Liver (tissue), 9 donors: Measurements from ENCODE around the gene SLC38A6. TPM values are rescaled to one million over a fixed set of nuclear protein-coding genes. Genes with fewer than 3 reads are reported as not detected.

Source experiments
- DNase-seq: peaks from one replicate; pipeline ENCODE4 v3.0.0-alpha.2; 2017; ENCODE audit warnings: low spot score
- H3K27ac ChIP-seq, 2 donors: one replicate each; pipeline ENCODE4 v1.7.0; 2013; ENCODE audit warnings: inconsistent platforms in 2 of 2, low read length in 2 of 2, control low read depth in 1 of 2, low read depth in 1 of 2, mild to moderate bottlenecking in 1 of 2
- H3K27me3 ChIP-seq, 4 donors: one replicate each; pipeline versions ENCODE4 v1.6.1 to v1.7.0; 2013; ENCODE audit warnings: low read length in 3 of 4, inconsistent platforms in 1 of 4, mild to moderate bottlenecking in 1 of 4, moderate library complexity in 1 of 4; ENCODE audit not compliant: control insufficient read depth in 4 of 4, insufficient read depth in 4 of 4
- H3K36me3 ChIP-seq, 4 donors: one replicate each; pipeline versions ENCODE4 v1.6.1 to v1.7.0; 2013; ENCODE audit warnings: low read length in 3 of 4, mild to moderate bottlenecking in 3 of 4, low read depth in 1 of 4, moderate library complexity in 1 of 4; ENCODE audit not compliant: control insufficient read depth in 4 of 4, insufficient read depth in 3 of 4
- H3K4me1 ChIP-seq, 4 donors: one replicate each; pipeline versions ENCODE4 v1.6.1 to v1.7.0; 2013; ENCODE audit warnings: low read length in 3 of 4, mild to moderate bottlenecking in 3 of 4, moderate library complexity in 1 of 4; ENCODE audit not compliant: control insufficient read depth in 4 of 4, insufficient read depth in 4 of 4
- H3K4me3 ChIP-seq, 3 donors: one replicate each; pipeline versions ENCODE4 v1.6.1 to v1.7.0; 2013; ENCODE audit warnings: low read length in 3 of 3, control low read depth in 1 of 3, low read depth in 1 of 3, mild to moderate bottlenecking in 1 of 3
- H3K9ac ChIP-seq, 2 donors: one replicate each; pipeline ENCODE4 v1.7.0; 2013; ENCODE audit warnings: low read length in 2 of 2, mild to moderate bottlenecking in 2 of 2, moderate library complexity in 2 of 2, control low read depth in 1 of 2, low read depth in 1 of 2
- H3K9me3 ChIP-seq, 4 donors: one replicate each; pipeline versions ENCODE4 v1.6.1 to v1.7.0; 2013; ENCODE audit warnings: low read length in 3 of 4; ENCODE audit not compliant: control insufficient read depth in 4 of 4
- EGR1 ChIP-seq, 2 donors: IDR thresholded peaks; 2 replicates each; pipeline ENCODE4 v1.6.1; 2016 to 2018; ENCODE audit warnings: antibody characterized with exemption in 2 of 2, low read depth in 2 of 2
- FOXA1 ChIP-seq: IDR thresholded peaks from 2 replicates; pipeline ENCODE4 v1.6.1; 2016; ENCODE audit warnings: antibody characterized with exemption
- FOXA2 ChIP-seq: IDR thresholded peaks from 2 replicates; pipeline ENCODE4 v1.6.1; 2016; ENCODE audit warnings: antibody characterized with exemption
- GABPA ChIP-seq, 2 donors: IDR thresholded peaks in 1 of 2; conservative IDR thresholded peaks in 1 of 2; 2 replicates each; pipeline ENCODE4 v1.6.1; 2016; ENCODE audit warnings: antibody characterized with exemption in 2 of 2, mild to moderate bottlenecking in 1 of 2, moderate library complexity in 1 of 2
- HNF4A ChIP-seq, 2 donors: conservative IDR thresholded peaks; 2 replicates each; pipeline ENCODE4 v1.6.1; 2016; ENCODE audit warnings: antibody characterized with exemption in 2 of 2, mild to moderate bottlenecking in 2 of 2
- HNF4G ChIP-seq: IDR thresholded peaks from 2 replicates; pipeline ENCODE4 v1.6.1; 2016; ENCODE audit warnings: antibody characterized with exemption
- JUND ChIP-seq, 2 donors: IDR thresholded peaks; 2 replicates each; pipeline ENCODE4 v1.6.1; 2016; ENCODE audit warnings: antibody characterized with exemption in 2 of 2
- MAX ChIP-seq: IDR thresholded peaks from 2 replicates; pipeline ENCODE4 v1.6.1; 2016; ENCODE audit warnings: antibody characterized with exemption
- NR2F2 ChIP-seq: IDR thresholded peaks from 2 replicates; pipeline ENCODE4 v1.6.1; 2016; ENCODE audit warnings: antibody characterized with exemption
- RAD21 ChIP-seq, 2 donors: IDR thresholded peaks; 2 replicates each; pipeline ENCODE4 v1.6.1; 2016; ENCODE audit warnings: antibody characterized with exemption in 2 of 2, mild to moderate bottlenecking in 2 of 2
- SP1 ChIP-seq: IDR thresholded peaks from 2 replicates; pipeline ENCODE4 v1.6.1; 2018; ENCODE audit warnings: antibody characterized with exemption, mild to moderate bottlenecking
- TAF1 ChIP-seq: conservative IDR thresholded peaks from 2 replicates; pipeline ENCODE4 v1.6.1; 2016; ENCODE audit warnings: antibody characterized with exemption, mild to moderate bottlenecking
- YY1 ChIP-seq: IDR thresholded peaks from 2 replicates; pipeline ENCODE4 v1.6.1; 2016; ENCODE audit warnings: antibody characterized with exemption, mild to moderate bottlenecking
- WGBS: extraction: QIAGEN DNeasy Blood & Tissue Kit; methylation state at CpG from one replicate; pipeline ENCODE4 v1.1.7; 2013; 5-methylcytosine and 5-hydroxymethylcytosine counted together
- polyA plus RNA-seq, 2 donors: library from polyadenylated mRNA; stranded (reverse) in 1 of 2; unstranded in 1 of 2; fragments of 200-250 nt in 1 of 2; fragments of >200 nt in 1 of 2; fragmentation: Nextera tagmentation in 1 of 2; extraction: Ambion mirVana in 1 of 2; gene quantifications; one replicate each; pipeline versions ENCODE4 v1.2.1 to v1.2.3, GENCODE V29; 2013 to 2015
- total RNA-seq, 2 donors: library from RNA; depleted of rRNA; stranded (reverse); fragments of >200 nt; gene quantifications; one replicate each; pipeline ENCODE4 v1.2.3, GENCODE V29; 2014
- TF ChIP-seq, protein P1 (sequence below): IDR thresholded peaks from 2 replicates; pipeline ENCODE4 v1.6.1; 2016; ENCODE audit warnings: antibody characterized with exemption, mild to moderate bottlenecking
- TF ChIP-seq, protein P2 (sequence below): IDR thresholded peaks from 2 replicates; pipeline ENCODE4 v1.6.1; 2016; ENCODE audit warnings: antibody characterized with exemption
- TF ChIP-seq, protein P3 (sequence below): IDR thresholded peaks from 2 replicates; pipeline ENCODE4 v1.6.1; 2016; ENCODE audit warnings: antibody characterized with exemption
- donor health status: healthy.
- donor health status: healthy.
- donor health status: healthy.
- donor health status: healthy.
- donor health status: healthy.

The SLC38A6 gene
- total and polyA plus RNA-seq, 4 donors = 2.6 to 10.6 (median 6.4) TPM

DNA sequence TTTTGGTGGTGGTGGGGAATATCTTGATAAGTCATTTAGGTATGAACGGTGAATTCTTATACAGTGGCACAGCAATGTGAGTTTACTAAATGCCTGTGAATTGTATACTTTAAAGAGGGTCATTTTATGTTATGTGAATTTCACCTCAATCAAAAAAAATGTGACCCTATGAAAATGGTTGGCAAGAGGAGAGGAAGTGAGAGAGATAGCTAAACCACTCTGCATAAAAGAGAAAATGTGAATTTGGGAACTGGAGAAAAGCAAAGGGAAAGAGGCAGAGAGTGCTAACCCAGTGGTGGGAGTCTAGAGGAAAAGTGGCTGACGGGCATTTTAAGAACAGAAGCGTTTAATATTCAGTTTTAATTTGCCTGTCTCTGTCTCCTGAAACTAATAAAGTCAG, 93.8 kb downstream of the SLC38A6 start:
- TF ChIP-seq MAX (no peak), JUND (IDR thresholded peaks at IDR 0.05) (no peak), HNF4G (no peak)
- TF ChIP-seq, protein P1, sequence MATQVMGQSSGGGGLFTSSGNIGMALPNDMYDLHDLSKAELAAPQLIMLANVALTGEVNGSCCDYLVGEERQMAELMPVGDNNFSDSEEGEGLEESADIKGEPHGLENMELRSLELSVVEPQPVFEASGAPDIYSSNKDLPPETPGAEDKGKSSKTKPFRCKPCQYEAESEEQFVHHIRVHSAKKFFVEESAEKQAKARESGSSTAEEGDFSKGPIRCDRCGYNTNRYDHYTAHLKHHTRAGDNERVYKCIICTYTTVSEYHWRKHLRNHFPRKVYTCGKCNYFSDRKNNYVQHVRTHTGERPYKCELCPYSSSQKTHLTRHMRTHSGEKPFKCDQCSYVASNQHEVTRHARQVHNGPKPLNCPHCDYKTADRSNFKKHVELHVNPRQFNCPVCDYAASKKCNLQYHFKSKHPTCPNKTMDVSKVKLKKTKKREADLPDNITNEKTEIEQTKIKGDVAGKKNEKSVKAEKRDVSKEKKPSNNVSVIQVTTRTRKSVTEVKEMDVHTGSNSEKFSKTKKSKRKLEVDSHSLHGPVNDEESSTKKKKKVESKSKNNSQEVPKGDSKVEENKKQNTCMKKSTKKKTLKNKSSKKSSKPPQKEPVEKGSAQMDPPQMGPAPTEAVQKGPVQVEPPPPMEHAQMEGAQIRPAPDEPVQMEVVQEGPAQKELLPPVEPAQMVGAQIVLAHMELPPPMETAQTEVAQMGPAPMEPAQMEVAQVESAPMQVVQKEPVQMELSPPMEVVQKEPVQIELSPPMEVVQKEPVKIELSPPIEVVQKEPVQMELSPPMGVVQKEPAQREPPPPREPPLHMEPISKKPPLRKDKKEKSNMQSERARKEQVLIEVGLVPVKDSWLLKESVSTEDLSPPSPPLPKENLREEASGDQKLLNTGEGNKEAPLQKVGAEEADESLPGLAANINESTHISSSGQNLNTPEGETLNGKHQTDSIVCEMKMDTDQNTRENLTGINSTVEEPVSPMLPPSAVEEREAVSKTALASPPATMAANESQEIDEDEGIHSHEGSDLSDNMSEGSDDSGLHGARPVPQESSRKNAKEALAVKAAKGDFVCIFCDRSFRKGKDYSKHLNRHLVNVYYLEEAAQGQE = no peak
- DNase-seq = no peak
- 91% methylated on average over 3 of the region's 3 CpGs for WGBS

GRCh38 chr14:61076556-61076955, 95.5 kb downstream of the SLC38A6 start:
- H3K36me3 ChIP-seq = no peaks in the 10 kb centered on the region
- no peak overlapping the region for H3K4me3 ChIP-seq
- DNase-seq = no peak
- 77% methylated on average over 2 of the region's 2 CpGs for WGBS
- H3K27ac ChIP-seq = no peak overlapping the region
- H3K4me1 ChIP-seq = no peaks in the 10 kb centered on the region
- H3K9ac ChIP-seq = no peak overlapping the region
- no peaks in the 10 kb centered on the region for H3K27me3 ChIP-seq
- TF ChIP-seq RAD21 (IDR thresholded peaks at IDR 0.05) = no peak
- TF ChIP-seq, protein P2, sequence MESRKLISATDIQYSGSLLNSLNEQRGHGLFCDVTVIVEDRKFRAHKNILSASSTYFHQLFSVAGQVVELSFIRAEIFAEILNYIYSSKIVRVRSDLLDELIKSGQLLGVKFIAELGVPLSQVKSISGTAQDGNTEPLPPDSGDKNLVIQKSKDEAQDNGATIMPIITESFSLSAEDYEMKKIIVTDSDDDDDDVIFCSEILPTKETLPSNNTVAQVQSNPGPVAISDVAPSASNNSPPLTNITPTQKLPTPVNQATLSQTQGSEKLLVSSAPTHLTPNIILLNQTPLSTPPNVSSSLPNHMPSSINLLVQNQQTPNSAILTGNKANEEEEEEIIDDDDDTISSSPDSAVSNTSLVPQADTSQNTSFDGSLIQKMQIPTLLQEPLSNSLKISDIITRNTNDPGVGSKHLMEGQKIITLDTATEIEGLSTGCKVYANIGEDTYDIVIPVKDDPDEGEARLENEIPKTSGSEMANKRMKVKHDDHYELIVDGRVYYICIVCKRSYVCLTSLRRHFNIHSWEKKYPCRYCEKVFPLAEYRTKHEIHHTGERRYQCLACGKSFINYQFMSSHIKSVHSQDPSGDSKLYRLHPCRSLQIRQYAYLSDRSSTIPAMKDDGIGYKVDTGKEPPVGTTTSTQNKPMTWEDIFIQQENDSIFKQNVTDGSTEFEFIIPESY = no peak
- no peak for TF ChIP-seq NR2F2
- TF ChIP-seq MAX = no peak
- TF ChIP-seq HNF4A (conservative IDR thresholded peaks at IDR 0.05) = no peak
- TF ChIP-seq FOXA1 = no peak
- TF ChIP-seq HNF4G = no peak
- TF ChIP-seq TAF1 = no peak
- no peak for TF ChIP-seq GABPA (IDR thresholded peaks at IDR 0.05 in 1 of 2, conservative IDR thresholded peaks at IDR 0.05 in 1 of 2)
- TF ChIP-seq, protein P1 = no peak
- no peak for TF ChIP-seq EGR1 (IDR thresholded peaks at IDR 0.05; ENCODE audit: low read depth in 2 of 2)
- no peak for TF ChIP-seq FOXA2
- TF ChIP-seq SP1 = no peak
- TF ChIP-seq, protein P3, sequence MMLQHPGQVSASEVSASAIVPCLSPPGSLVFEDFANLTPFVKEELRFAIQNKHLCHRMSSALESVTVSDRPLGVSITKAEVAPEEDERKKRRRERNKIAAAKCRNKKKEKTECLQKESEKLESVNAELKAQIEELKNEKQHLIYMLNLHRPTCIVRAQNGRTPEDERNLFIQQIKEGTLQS = no peak
- no peak for TF ChIP-seq YY1
- H3K9me3 ChIP-seq = no peaks in the 10 kb centered on the region

More for the DNA sequence above, 93.8 kb downstream of the SLC38A6 start:
- Histone ChIP-seq H3K9me3 (no peaks in the 10 kb centered on the region), H3K27me3 (no peaks in the 10 kb centered on the region), H3K27ac (no peak overlapping the region), H3K4me3 (no peak overlapping the region), H3K9ac (no peak overlapping the region), H3K4me1 (no peaks in the 10 kb centered on the region), H3K36me3 (no peaks in the 10 kb centered on the region)
